Spinal cord (tissue), 10 donors: ENCODE results near the gene MAGI1. TPM values are rescaled to one million over a fixed set of nuclear protein-coding genes. Genes with fewer than 3 reads are reported as not detected.
"Not testable (repeated sequence)": the region's sequence is repeated elsewhere in the genome, so short reads cannot be mapped to it uniquely, and the experiment has no call there.

Source experiments
- DNase-seq, 6 donors: peaks; one replicate each; pipeline versions ENCODE4 v3.0.0 to v3.0.0-alpha.2; 2013 to 2015; ENCODE audit warnings: low spot score in 6 of 6, low read depth in 4 of 6
- H3K27ac ChIP-seq: one replicate; pipeline ENCODE4 v1.5.1; 2013; ENCODE audit warnings: low read depth, low read length, control low read depth
- H3K27me3 ChIP-seq: one replicate; pipeline ENCODE4 v1.6.1; 2013; ENCODE audit warnings: low read length; ENCODE audit not compliant: control insufficient read depth, insufficient read depth
- H3K36me3 ChIP-seq: one replicate; pipeline ENCODE4 v1.6.1; 2013; ENCODE audit warnings: low read length; ENCODE audit not compliant: control insufficient read depth, insufficient read depth
- H3K4me1 ChIP-seq: one replicate; pipeline ENCODE4 v1.6.1; 2013; ENCODE audit warnings: low read length; ENCODE audit not compliant: control insufficient read depth, insufficient read depth
- H3K4me3 ChIP-seq: one replicate; pipeline ENCODE4 v1.5.1; 2013; ENCODE audit warnings: low read depth, low read length, control low read depth
- H3K9me3 ChIP-seq: one replicate; pipeline ENCODE4 v1.6.1; 2013; ENCODE audit warnings: low read length; ENCODE audit not compliant: control insufficient read depth, insufficient read depth
- WGBS: methylation state at CpG from one replicate; pipeline ENCODE4 v1.1.5; 2013; ENCODE audit warnings: missing lambda C conversion rate; ENCODE audit not compliant: insufficient coverage; 5-methylcytosine and 5-hydroxymethylcytosine counted together
- polyA plus RNA-seq, 2 donors: library from polyadenylated mRNA; unstranded; fragments of 120-200 nt; gene quantifications; one replicate each; pipeline ENCODE4 v1.2.1, GENCODE V29; 2013; ENCODE audit not compliant: insufficient read length in 2 of 2
- total RNA-seq, 2 donors: library from RNA; depleted of rRNA in 1 of 2; stranded (reverse); fragments of 120-200 nt in 1 of 2; fragments of >200 nt in 1 of 2; gene quantifications; one replicate each; pipeline versions ENCODE4 v1.2.3 to v1.2.4, GENCODE V29; 2013 to 2014
- donor health status: healthy.

The MAGI1 gene
- total and polyA plus RNA-seq, 4 donors, result 41.5 to 86.3 (median 62.7) TPM

GRCh38 chr3:65614585-65614984 lies 424.1 kb downstream of the MAGI1 start:
- no peaks in the 10 kb centered on the region for H3K9me3 ChIP-seq
- no peaks in the 10 kb centered on the region for H3K27me3 ChIP-seq
- H3K4me1 ChIP-seq, result no peaks in the 10 kb centered on the region
- H3K4me3 ChIP-seq, result no peak overlapping the region
- H3K27ac ChIP-seq, result no peak overlapping the region
- H3K36me3 ChIP-seq, result no peaks in the 10 kb centered on the region
- WGBS, result no CpG with 5 or more reads among the region's 2 CpGs
- no peak for DNase-seq

GRCh38 chr3:65607965-65608460 lies 430.7 kb downstream of the MAGI1 start:
- H3K27ac ChIP-seq, H3K9me3 ChIP-seq, H3K36me3 ChIP-seq, H3K27me3 ChIP-seq, DNase-seq, H3K4me1 ChIP-seq, H3K4me3 ChIP-seq: not testable (repeated sequence)
- WGBS, result 92% methylated on average over 5 of the region's 8 CpGs

GRCh38 chr3:65607101-65607500 lies 431.6 kb downstream of the MAGI1 start:
- Histone ChIP-seq H3K4me3 (no peak overlapping the region), H3K36me3 (no peaks in the 10 kb centered on the region), H3K27ac (no peak overlapping the region), H3K27me3 (no peaks in the 10 kb centered on the region), H3K9me3 (no peaks in the 10 kb centered on the region), H3K4me1 (no peaks in the 10 kb centered on the region)
- no peak for DNase-seq

- Histone ChIP-seq H3K4me1 (no peaks in the 10 kb centered on the region), H3K4me3 (no peak overlapping the region), H3K36me3 (no peaks in the 10 kb centered on the region), H3K27me3 (no peaks in the 10 kb centered on the region), H3K27ac (no peak overlapping the region), H3K9me3 (no peaks in the 10 kb centered on the region)
- WGBS, result 100% methylated on average over 2 of the region's 5 CpGs
- no peak for DNase-seq
These were observed 432.8 kb downstream of the MAGI1 start for GRCh38 chr3:65605876-65606432.

DNA sequence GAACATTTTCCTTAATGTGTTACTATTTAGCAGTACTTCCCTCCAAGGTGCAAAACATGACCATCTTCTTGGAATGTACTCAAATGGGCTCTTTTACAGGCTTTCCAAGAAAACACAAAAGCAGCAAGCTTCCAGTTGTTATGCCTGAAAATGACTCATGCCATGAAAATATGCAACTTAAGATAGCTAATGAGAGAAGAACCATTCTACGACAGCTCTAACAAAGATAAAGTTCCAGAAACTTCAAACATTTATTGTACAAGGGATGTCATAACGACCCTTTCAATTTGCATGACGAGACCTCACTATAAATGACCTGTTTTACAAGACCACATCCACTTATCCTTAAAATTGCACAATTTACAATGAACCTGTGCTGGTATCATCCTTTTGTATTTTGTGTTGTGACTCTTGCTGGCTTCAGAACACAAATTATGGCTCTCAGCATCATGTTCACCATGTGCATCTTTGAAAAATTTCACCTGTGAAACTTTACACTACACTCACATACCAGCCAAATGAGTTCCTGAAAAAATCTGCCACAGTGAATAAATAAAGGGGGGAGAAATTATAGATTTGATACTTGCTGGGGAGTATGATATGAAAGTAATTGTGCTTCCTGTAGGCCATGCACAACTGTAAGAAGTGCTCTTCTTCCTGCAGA lies 433.7 kb downstream of the MAGI1 start:
- no peaks in the 10 kb centered on the region for H3K36me3 ChIP-seq
- no peaks in the 10 kb centered on the region for H3K4me1 ChIP-seq
- H3K9me3 ChIP-seq, result no peaks in the 10 kb centered on the region
- no peak overlapping the region for H3K27ac ChIP-seq
- no peaks in the 10 kb centered on the region for H3K27me3 ChIP-seq
- no peak overlapping the region for H3K4me3 ChIP-seq
- DNase-seq, result no peak
- WGBS, result no CpG with 5 or more reads among the region's 3 CpGs

- Histone ChIP-seq H3K9me3 (no peaks in the 10 kb centered on the region), H3K4me1 (no peaks in the 10 kb centered on the region), H3K27me3 (no peaks in the 10 kb centered on the region), H3K36me3 (no peaks in the 10 kb centered on the region), H3K27ac (no peak overlapping the region), H3K4me3 (no peak overlapping the region)
- no peak for DNase-seq
- WGBS, result no CpG with 5 or more reads among the region's 4 CpGs
These were observed 435.1 kb downstream of the MAGI1 start for GRCh38 chr3:65603631-65604030.

GRCh38 chr3:65600888-65601287 lies 437.8 kb downstream of the MAGI1 start:
- H3K36me3 ChIP-seq, result no peaks in the 10 kb centered on the region
- H3K27me3 ChIP-seq, result no peaks in the 10 kb centered on the region
- no peak overlapping the region for H3K27ac ChIP-seq
- no peak overlapping the region for H3K4me3 ChIP-seq
- whole genome bisulfite sequencing, result no CpG with 5 or more reads among the region's 2 CpGs
- no peak for DNase-seq
- H3K9me3 ChIP-seq, result no peaks in the 10 kb centered on the region
- H3K4me1 ChIP-seq, result peaks cover 18% of the 10 kb centered on the region

DNA sequence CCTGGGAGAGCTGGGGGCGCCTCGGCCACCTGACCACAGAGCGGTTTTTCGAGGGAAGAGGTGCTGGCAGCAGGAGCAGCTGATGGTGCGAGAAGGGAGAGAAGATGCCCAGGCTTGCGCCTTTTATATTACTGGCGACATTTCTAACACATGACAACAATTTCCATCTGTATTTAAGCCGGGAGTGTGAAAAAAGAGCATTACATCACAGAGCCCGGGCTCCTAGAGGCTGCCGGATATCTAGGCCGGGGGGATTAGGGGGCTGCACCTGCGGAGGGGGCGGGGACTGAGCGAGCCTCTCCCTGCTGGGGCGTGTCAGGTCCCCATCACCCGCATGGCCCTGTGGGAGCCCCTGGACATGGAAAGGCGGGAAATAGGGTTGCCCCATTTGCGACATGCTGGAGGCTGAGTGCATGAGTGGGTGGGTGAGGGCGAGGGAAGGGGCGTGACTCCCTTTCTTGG lies 440.7 kb downstream of the MAGI1 start:
- H3K9me3 ChIP-seq, result no peaks in the 10 kb centered on the region
- H3K4me1 ChIP-seq, result peaks cover 18% of the 10 kb centered on the region
- peak in 2 of 6 donors; percentile 82 to 91 for DNase-seq
- no peaks in the 10 kb centered on the region for H3K36me3 ChIP-seq
- WGBS, result 3% methylated on average over 9 of the region's 20 CpGs
- H3K27me3 ChIP-seq, result no peaks in the 10 kb centered on the region
- H3K27ac ChIP-seq, result peak overlapping the region; percentile 93
- peak overlapping the region; percentile 70 for H3K4me3 ChIP-seq

DNA sequence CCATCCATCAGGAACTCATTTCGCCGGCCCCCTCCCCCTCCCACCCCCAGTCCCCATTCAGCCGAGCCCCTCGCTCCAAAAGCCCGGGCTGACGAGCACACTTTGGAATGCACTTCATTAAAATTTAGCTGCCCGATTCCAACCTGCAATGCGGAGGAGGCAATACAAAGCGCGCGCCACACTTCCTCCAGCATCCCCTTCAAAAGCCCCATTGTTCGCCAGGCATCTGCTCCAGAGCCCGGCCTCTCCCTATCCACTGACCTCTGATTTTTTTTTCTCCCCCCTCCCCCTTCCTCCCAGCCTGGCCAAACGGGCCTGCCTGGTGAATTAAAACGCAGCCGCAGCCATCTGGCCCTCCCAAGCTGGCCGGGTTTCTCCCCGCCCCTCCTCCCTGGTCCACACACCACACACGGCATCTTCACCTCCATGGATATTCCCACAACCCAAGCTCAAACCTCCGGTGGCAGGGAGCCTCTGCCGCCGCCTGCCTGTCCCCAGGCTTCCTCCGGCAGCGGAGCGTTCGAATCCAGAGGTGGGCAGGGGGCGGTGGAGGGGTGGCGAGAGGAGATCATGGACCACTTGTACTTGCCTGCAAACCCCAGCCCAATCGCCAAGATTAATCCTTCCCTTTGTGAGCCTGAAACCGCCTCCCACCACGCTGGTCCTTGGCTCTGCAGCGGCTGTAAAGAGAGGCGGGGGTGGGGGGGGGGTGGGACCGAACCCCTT lies 441.3 kb downstream of the MAGI1 start:
- Histone ChIP-seq H3K4me1 (peaks cover 18% of the 10 kb centered on the region), H3K27ac (peak overlapping the region; percentile 93), H3K27me3 (no peaks in the 10 kb centered on the region), H3K36me3 (no peaks in the 10 kb centered on the region), H3K9me3 (no peaks in the 10 kb centered on the region), H3K4me3 (peak overlapping the region; percentile 70)
- WGBS, result 0% methylated on average over 20 of the region's 34 CpGs
- peak in 5 of 6 donors; percentile 43 to 94 (median 77) for DNase-seq
